Measurements from ENCODE around the gene SLX9.

- no peak for TF ChIP-seq CTCF (IDR thresholded peaks at IDR 0.05)
- no peak for TF ChIP-seq POLR2AphosphoS5 (IDR thresholded peaks at IDR 0.05)
- no peak for TF ChIP-seq POLR2A (IDR thresholded peaks at IDR 0.05)
- TF ChIP-seq EP300 (IDR thresholded peaks at IDR 0.05): no peak
Measured at GRCh38 chr21:44965251-44966022, 25.6 kb downstream of the SLX9 start.

Data from sigmoid colon (tissue), 4 donors.